SK-N-SH (cell line): ENCODE results near the gene GPR55. TPM values are rescaled to one million over a fixed set of nuclear protein-coding genes. Genes with fewer than 3 reads are reported as not detected.

Experiments used
- CTCF ChIA-PET: fragments of 300-600, 350-600 bp; formaldehyde crosslinking; extraction: SDS; loops from one replicate; lab custom pipeline; 2021; lab: Yijun Ruan, JAX
- POLR2A ChIA-PET: fragments of 350-600 bp; sonication (Branson Sonifier 250); formaldehyde crosslinking; extraction: SDS; loops from one replicate; lab custom pipeline; 2020; ENCODE audit warnings: antibody characterized with exemption, inconsistent platforms; lab: Yijun Ruan, JAX
- DNase-seq: peaks from one replicate; pipeline ENCODE4 v3.0.0; 2012
- H2AFZ ChIP-seq: fragments of 200-600 bp; sonication (generic); 2 replicates; pipeline ENCODE4 v1.8.1; 2016; ENCODE audit warnings: antibody characterized with exemption, mild to moderate bottlenecking, low read depth
- H3F3A ChIP-seq: fragments of 200-600 bp; sonication (generic); replicated peaks from 2 replicates; pipeline ENCODE3; 2016; ENCODE audit warnings: antibody characterized with exemption, mild to moderate bottlenecking; ENCODE audit not compliant: insufficient read depth
- H3K27ac ChIP-seq, 2 experiments: fragments of 200-500 bp in 1 of 2; fragments of 200-600 bp in 1 of 2; sonication (Bioruptor generic) in 1 of 2; sonication (generic), shearing (Covaris generic) in 1 of 2; 2 replicates each; pipeline versions ENCODE4 v1.5.1 to v1.6.1; 2014 to 2016; ENCODE audit warnings: low read depth in 2 of 2, inconsistent platforms in 1 of 2, low read length in 1 of 2, mild to moderate bottlenecking in 1 of 2, mixed read lengths in 1 of 2
- H3K27me3 ChIP-seq: fragments of 200-600 bp; sonication (generic), shearing (Covaris generic); 2 replicates; pipeline ENCODE4 v1.6.1; 2016; ENCODE audit warnings: mixed run types; ENCODE audit not compliant: insufficient read depth
- H3K36me3 ChIP-seq, 2 experiments: fragments of 200-500 bp in 1 of 2; fragments of 200-600 bp in 1 of 2; sonication (Bioruptor generic) in 1 of 2; sonication (generic) in 1 of 2; replicated peaks in 1 of 2; 2 replicates each; pipeline versions ENCODE3 to v1.5.1; 2014 to 2016; ENCODE audit warnings: low read length in 1 of 2, mild to moderate bottlenecking in 1 of 2; ENCODE audit not compliant: insufficient read depth in 2 of 2, control insufficient read depth in 1 of 2
- H3K4me1 ChIP-seq, 2 experiments: fragments of 200-500 bp in 1 of 2; fragments of 200-600 bp in 1 of 2; sonication (Bioruptor generic) in 1 of 2; sonication (generic), shearing (Covaris generic) in 1 of 2; 2 replicates each; pipeline versions ENCODE4 v1.5.1 to v1.6.1; 2014 to 2016; ENCODE audit warnings: low read depth in 1 of 2, low read length in 1 of 2, mixed run types in 1 of 2; ENCODE audit not compliant: insufficient read depth in 2 of 2, control insufficient read depth in 1 of 2
- H3K4me2 ChIP-seq: fragments of 200-600 bp; sonication (generic), shearing (Covaris generic); 2 replicates; pipeline ENCODE4 v1.6.1; 2017; ENCODE audit warnings: mixed run types
- H3K4me3 ChIP-seq, 2 experiments: fragments of 200-500 bp in 1 of 2; fragments of 200-600 bp in 1 of 2; sonication (Bioruptor generic) in 1 of 2; sonication (generic), shearing (Covaris generic) in 1 of 2; 2 replicates each; pipeline versions ENCODE4 v1.5.1 to v1.8.1; 2014 to 2016; ENCODE audit warnings: low read depth in 2 of 2, inconsistent platforms in 1 of 2, low read length in 1 of 2, mild to moderate bottlenecking in 1 of 2, mixed read lengths in 1 of 2, moderate library complexity in 1 of 2
- H3K79me2 ChIP-seq: fragments of 200-600 bp; sonication (generic); 2 replicates; pipeline ENCODE4 v1.8.1; 2017; ENCODE audit warnings: mild to moderate bottlenecking; ENCODE audit not compliant: insufficient read depth
- H3K9ac ChIP-seq: fragments of 200-600 bp; sonication (generic); 2 replicates; pipeline ENCODE4 v1.6.1; 2017; ENCODE audit warnings: mixed run types
- H3K9me2 ChIP-seq: fragments of 200-600 bp; sonication (generic); 2 replicates; pipeline ENCODE4 v1.6.1; 2017; ENCODE audit warnings: mixed run types
- H3K9me3 ChIP-seq: fragments of 200-600 bp; sonication (generic); 2 replicates; pipeline ENCODE4 v1.6.1; 2017; ENCODE audit warnings: mixed run types, mild to moderate bottlenecking, moderate library complexity
- H4K20me1 ChIP-seq: fragments of 200-600 bp; sonication (generic); 2 replicates; pipeline ENCODE4 v1.6.1; 2017; ENCODE audit warnings: mild to moderate bottlenecking, mixed run types; ENCODE audit not compliant: insufficient read depth
- CHD2 ChIP-seq: fragments of 150-350 bp; IDR thresholded peaks from 2 replicates; pipeline ENCODE4 v1.6.1; 2018; ENCODE audit warnings: low read length; ENCODE audit not compliant: partially characterized antibody
- CTCF ChIP-seq: fragments of 200-600 bp; sonication (generic); IDR thresholded peaks from 2 replicates; pipeline ENCODE4 v1.6.1; 2017; ENCODE audit warnings: antibody characterized with exemption, mild to moderate bottlenecking, moderate library complexity
- ELF1 ChIP-seq: IDR thresholded peaks from 2 replicates; pipeline ENCODE4 v1.4.0; 2012
- FOXJ3 ChIP-seq: sonication (generic); formaldehyde crosslinking; IDR thresholded peaks from 2 replicates; pipeline ENCODE4 v1.5.1; 2020; ENCODE audit warnings: mild to moderate bottlenecking, missing genetic modification reagents
- GABPA ChIP-seq: IDR thresholded peaks from 2 replicates; pipeline ENCODE4 v1.4.0; 2012; ENCODE audit warnings: low read depth, mild to moderate bottlenecking
- JUND ChIP-seq: IDR thresholded peaks from 2 replicates; pipeline ENCODE4 v1.4.0; 2012
- NFIC ChIP-seq: IDR thresholded peaks from 2 replicates; pipeline ENCODE4 v1.4.0; 2012; ENCODE audit warnings: borderline replicate concordance
- RAD21 ChIP-seq: IDR thresholded peaks from 2 replicates; pipeline ENCODE4 v1.6.1; 2012; ENCODE audit warnings: mild to moderate bottlenecking, low read length
- RCOR1 ChIP-seq: fragments of 150-350 bp; IDR thresholded peaks from 2 replicates; pipeline ENCODE4 v1.6.1; 2017; ENCODE audit warnings: antibody characterized with exemption, low read length
- RFX5 ChIP-seq: IDR thresholded peaks from 2 replicates; pipeline ENCODE4 v1.6.1; 2012; ENCODE audit warnings: mild to moderate bottlenecking, improper control_type of control experiment, low read length
- SMC3 ChIP-seq: IDR thresholded peaks from 2 replicates; pipeline ENCODE4 v1.6.1; 2012; ENCODE audit warnings: low read depth, low read length, improper control_type of control experiment
- YY1 ChIP-seq: IDR thresholded peaks from 2 replicates; pipeline ENCODE4 v1.4.0; 2012; ENCODE audit warnings: low read depth, mild to moderate bottlenecking
- ZBTB33 ChIP-seq: IDR thresholded peaks from 2 replicates; pipeline ENCODE4 v1.4.0; 2012; ENCODE audit warnings: low read depth, borderline replicate concordance
- WGBS: methylation state at CpG from one replicate; pipeline ENCODE4 v1.1.6; 2017; ENCODE audit warnings: low lambda C conversion rate; 5-methylcytosine and 5-hydroxymethylcytosine counted together
- polyA plus RNA-seq, 3 experiments: library from polyadenylated mRNA; depleted of rRNA; stranded (reverse); fragments of >200 nt; gene quantifications; 2 replicates each; pipeline ENCODE4 v1.2.3, GENCODE V29; 2012
- TF ChIP-seq, protein P1 (sequence below): IDR thresholded peaks from 2 replicates; pipeline ENCODE4 v1.6.1; 2012; ENCODE audit warnings: mild to moderate bottlenecking, low read depth, low read length, moderate library complexity

The GPR55 gene
- polyA plus RNA-seq, 1 of the 3 experiments (the other 2 are of a cell fraction), result not detected

GRCh38 chr2:230903231-230904150 lies 21.6 kb downstream of the GPR55 start:
- Histone ChIP-seq H3K9me2 (no peaks in the 10 kb centered on the region), H3K9ac (no peak overlapping the region), H3K27me3 (peaks cover 16% of the 10 kb centered on the region; the same call in 1 of the 2 replicates), H3K9me3 (no peaks in the 10 kb centered on the region), H3K4me2 (no peak overlapping the region), H2AFZ (no peak overlapping the region), H3K27ac (no peak overlapping the region), H3K4me3 (no peak overlapping the region), H4K20me1 (no peaks in the 10 kb centered on the region), H3K4me1 (no peaks in the 10 kb centered on the region; a peak in 2 of 4 replicates), H3K79me2 (no peaks in the 10 kb centered on the region), H3K36me3 (no peaks in the 10 kb centered on the region), H3F3A (no peaks in the 10 kb centered on the region)
- CTCF ChIA-PET, result interaction anchor here (0.9 to 5.8 kb wide), 3 partner anchors 9 to 79 kb away, joined by 3 to 31 read pairs (median 7); no protein-coding TSS in a partner anchor
- whole genome bisulfite sequencing, result 64% methylated on average over 14 of the region's 19 CpGs
- no peak for DNase-seq
- TF ChIP-seq RFX5 (no peak), ELF1 (no peak), SMC3 (no peak), FOXJ3 (CRISPR knock-in tag) (no peak), RCOR1 (no peak), GABPA (no peak), CHD2 (no peak)
- TF ChIP-seq, protein P1, sequence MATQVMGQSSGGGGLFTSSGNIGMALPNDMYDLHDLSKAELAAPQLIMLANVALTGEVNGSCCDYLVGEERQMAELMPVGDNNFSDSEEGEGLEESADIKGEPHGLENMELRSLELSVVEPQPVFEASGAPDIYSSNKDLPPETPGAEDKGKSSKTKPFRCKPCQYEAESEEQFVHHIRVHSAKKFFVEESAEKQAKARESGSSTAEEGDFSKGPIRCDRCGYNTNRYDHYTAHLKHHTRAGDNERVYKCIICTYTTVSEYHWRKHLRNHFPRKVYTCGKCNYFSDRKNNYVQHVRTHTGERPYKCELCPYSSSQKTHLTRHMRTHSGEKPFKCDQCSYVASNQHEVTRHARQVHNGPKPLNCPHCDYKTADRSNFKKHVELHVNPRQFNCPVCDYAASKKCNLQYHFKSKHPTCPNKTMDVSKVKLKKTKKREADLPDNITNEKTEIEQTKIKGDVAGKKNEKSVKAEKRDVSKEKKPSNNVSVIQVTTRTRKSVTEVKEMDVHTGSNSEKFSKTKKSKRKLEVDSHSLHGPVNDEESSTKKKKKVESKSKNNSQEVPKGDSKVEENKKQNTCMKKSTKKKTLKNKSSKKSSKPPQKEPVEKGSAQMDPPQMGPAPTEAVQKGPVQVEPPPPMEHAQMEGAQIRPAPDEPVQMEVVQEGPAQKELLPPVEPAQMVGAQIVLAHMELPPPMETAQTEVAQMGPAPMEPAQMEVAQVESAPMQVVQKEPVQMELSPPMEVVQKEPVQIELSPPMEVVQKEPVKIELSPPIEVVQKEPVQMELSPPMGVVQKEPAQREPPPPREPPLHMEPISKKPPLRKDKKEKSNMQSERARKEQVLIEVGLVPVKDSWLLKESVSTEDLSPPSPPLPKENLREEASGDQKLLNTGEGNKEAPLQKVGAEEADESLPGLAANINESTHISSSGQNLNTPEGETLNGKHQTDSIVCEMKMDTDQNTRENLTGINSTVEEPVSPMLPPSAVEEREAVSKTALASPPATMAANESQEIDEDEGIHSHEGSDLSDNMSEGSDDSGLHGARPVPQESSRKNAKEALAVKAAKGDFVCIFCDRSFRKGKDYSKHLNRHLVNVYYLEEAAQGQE, result no peak
- POLR2A ChIA-PET, result no interaction called here

GRCh38 chr2:230902180-230902899 lies 22.7 kb downstream of the GPR55 start:
- 17% methylated on average over 6 of the region's 8 CpGs for WGBS
- H3K4me2 ChIP-seq, result no peak overlapping the region
- no peaks in the 10 kb centered on the region for H3K36me3 ChIP-seq
- H3K9me2 ChIP-seq, result no peaks in the 10 kb centered on the region
- H3K4me1 ChIP-seq, result no peaks in the 10 kb centered on the region; a peak in 1 of 4 replicates
- no peaks in the 10 kb centered on the region for H3F3A ChIP-seq
- no peaks in the 10 kb centered on the region for H3K79me2 ChIP-seq
- peaks cover 19% of the 10 kb centered on the region; the same call in 1 of the 2 replicates for H3K27me3 ChIP-seq
- peak; percentile 67 for TF ChIP-seq CTCF
- no peak for TF ChIP-seq ELF1
- TF ChIP-seq RAD21, result peak; percentile 63
- no peak for TF ChIP-seq ZBTB33
- no peak for TF ChIP-seq NFIC
- peak; percentile 56 for TF ChIP-seq SMC3
- no peak for TF ChIP-seq JUND
- no peak for TF ChIP-seq YY1
- no peaks in the 10 kb centered on the region for H4K20me1 ChIP-seq
- no peaks in the 10 kb centered on the region for H3K9me3 ChIP-seq
- no peak overlapping the region for H3K4me3 ChIP-seq
- no peak overlapping the region for H3K9ac ChIP-seq
- no peak overlapping the region for H2AFZ ChIP-seq
- ChIA-PET CTCF (interaction anchor here (0.6 to 5.8 kb wide), 8 partner anchors 9 to 85 kb away, joined by 3 to 31 read pairs (median 3); no protein-coding TSS in a partner anchor), POLR2A (no interaction called here)
- H3K27ac ChIP-seq, result no peak overlapping the region
- peak; percentile 49 for DNase-seq
